Measurements from ENCODE around the gene NPEPL1.
"Not testable (repeated sequence)": the region's sequence is repeated elsewhere in the genome, so short reads cannot be mapped to it uniquely, and the experiment has no call there.

NPEPL1 gene, protein sequence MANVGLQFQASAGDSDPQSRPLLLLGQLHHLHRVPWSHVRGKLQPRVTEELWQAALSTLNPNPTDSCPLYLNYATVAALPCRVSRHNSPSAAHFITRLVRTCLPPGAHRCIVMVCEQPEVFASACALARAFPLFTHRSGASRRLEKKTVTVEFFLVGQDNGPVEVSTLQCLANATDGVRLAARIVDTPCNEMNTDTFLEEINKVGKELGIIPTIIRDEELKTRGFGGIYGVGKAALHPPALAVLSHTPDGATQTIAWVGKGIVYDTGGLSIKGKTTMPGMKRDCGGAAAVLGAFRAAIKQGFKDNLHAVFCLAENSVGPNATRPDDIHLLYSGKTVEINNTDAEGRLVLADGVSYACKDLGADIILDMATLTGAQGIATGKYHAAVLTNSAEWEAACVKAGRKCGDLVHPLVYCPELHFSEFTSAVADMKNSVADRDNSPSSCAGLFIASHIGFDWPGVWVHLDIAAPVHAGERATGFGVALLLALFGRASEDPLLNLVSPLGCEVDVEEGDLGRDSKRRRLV

DNA sequence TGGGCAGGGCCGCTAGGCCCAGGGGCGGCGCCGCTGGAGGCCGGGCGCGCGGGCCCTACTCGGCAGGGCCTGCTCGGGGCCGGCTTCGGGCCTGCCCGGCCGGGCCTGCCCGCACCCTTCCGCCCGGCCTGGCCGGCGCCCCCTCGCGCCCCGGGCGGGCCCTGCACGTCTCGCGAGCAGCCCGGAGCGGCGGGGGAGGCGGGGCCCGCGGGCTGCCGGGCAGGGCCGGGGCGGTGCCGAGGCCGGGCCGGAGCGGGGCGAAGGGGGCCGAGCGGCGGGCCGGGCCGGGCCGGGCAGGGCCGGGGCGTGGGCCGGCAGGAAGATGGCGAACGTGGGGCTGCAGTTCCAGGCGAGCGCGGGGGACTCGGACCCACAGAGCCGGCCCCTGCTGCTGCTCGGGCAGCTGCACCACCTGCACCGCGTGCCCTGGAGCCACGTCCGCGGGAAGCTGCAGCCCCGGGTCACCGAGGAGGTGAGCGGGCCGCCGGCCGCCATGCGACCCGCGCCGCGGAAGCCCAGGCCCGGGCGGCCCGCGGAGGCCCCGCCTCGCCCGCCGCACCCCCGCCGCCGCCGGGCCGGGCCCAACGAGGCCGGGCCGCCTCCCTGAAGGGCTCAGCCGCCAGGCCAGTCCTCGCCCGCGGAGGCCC is at the start of gene NPEPL1:
TSS of gene NPEPL1 (plus strand) at position 222 of the 647 bp plus-strand sequence. CDS start at position 323, 101 bp downstream.
- no peak for DNase-seq

DNA sequence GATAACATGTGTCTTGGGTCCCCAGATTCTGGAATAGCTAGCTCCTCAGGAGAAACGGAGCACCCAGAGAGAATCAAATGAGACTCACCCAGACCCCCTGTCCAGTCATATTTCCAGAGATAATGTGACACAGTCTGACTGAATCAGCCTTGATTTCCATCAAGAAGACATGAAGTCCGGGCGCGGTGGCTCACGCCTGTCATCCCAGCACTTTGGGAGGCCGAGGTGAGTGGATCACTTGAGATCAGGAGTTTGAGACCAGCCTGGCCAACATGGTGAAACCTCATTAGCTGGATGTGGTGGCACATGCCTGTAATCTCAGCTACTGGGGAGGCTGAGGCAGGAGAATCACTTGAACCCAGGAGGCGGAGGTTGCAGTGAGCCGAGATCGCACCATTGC is 49.7 kb upstream of the NPEPL1 start:
- DNase-seq = not testable (repeated sequence)

DNA sequence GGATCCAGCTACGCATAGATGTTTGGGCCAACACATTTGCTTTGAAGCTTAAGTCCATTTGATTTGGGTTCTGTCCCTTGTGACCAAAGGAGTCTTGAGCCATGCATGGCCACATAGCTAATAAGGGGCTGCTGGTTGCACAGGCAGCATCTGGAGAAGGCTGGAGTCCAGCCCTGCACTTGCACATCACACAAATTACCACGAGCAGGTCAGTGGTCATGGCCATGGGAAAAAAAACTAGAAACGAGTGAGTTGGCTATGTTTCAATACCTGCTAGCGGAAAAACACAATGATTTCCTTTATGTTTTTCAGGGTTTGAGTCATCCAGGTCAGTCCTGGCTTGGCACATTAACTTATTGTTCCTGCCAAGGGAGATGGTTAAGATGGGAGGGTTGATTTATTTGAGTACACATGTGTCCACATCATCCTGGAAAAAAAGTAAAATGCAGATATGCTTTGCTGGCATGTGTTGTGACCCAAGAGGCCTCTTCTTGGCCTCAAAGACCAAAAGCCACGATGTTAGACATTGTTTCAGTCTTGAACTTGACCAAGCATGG is 47.1 kb upstream of the NPEPL1 start:
- DNase-seq = no peak

DNA sequence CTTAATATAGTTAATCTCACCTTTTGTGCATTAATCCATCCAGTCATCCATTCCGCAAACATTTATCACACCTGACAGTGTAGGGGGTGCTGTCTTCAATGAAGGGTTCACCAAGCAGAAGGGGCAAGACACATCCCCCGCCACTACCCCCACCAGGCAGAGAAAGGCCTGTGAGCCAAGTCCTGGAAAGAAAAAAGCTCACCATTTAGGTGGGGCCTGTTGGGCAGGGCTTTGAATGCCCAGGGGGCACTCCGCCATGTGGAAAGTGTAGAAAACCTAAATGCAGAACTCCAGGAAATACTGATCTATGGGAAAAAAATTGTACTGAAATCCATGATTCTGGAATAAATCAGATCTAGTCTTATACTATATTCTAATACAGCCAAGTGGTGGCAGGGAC is 46.3 kb upstream of the NPEPL1 start:
- DNase-seq = no peak

DNA sequence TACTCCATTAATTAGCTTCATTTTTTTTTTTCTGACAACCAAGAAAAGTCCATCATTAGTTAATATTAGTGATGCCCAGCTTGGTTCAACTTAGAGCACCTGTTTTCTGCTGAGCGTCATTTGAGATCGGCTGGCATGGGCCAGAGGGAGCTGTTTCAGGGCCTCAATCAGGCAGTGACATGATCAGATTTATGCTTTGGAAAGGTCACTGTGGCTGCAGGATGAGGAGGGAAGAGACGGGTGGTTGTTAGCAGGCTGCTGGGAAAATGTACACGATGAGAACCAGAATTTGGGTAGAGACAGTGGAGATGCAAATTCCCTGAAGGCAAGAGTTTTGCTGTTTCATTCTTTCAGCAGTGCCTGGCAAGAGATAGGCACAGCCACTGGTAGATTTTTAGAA is 45.9 kb upstream of the NPEPL1 start:
- no peak for DNase-seq

DNA sequence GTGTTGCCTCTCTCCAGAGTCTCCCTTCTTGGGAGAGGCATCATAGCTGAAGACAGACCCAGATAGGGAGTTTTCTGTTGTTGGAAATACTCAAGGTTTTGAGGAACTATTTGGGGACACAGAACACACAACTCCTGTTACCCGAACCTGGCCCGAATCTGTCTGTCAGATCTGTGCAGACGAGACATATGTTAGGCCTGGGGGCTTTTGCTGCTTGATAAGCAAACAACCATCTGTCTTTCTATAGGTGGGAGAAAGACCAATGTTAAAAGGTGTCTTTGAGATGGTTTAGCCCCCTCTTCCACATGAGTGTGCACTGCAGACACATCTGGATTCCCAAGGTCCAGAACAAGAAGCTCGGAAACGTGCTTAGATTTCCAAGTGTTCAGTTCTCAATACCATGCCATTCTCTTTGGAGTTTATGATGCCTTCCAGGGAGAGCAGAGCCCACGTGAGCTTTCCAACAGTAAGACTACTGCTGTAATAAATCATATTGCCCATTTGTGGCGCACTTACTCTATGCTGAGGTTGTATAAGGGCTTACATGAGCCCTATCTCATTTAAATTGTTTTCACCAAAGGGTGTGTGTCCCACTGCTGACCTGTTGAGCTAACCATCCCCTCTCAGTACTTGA is 45.3 kb upstream of the NPEPL1 start:
- DNase-seq = no peak

DNA sequence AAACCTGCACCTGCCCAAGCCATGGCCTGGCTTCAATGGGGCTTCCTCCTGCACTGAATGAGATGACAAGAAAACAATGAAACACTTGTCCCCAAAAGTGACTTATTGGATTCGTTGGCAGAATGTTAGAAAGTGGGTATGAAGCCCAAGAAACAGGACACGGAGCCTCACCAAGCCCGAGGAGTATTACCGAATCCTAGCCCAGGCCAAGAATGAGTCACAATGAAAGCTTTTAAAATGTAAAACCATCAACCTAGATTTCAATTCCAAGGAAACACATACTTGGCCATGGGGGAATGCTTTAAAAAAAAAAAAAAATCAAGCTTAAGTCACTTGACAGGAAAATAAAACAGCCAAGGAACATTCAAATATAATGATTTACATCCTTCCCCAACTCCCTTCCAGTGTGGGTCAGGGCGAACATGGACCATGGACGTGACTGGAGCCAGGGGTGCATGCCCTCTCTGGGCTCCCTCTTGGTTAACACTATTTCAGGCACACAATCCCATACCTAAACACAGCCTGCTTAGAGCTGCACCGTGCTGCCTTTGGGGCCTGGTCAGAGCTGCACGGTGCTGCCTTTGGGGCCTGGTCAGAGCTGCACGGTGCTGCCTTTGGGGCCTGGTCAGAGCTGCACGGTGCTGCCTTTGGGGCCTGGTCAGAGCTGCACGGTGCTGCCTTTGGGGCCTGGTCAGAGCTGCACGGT is 44.7 kb upstream of the NPEPL1 start:
- DNase-seq = no peak

DNA sequence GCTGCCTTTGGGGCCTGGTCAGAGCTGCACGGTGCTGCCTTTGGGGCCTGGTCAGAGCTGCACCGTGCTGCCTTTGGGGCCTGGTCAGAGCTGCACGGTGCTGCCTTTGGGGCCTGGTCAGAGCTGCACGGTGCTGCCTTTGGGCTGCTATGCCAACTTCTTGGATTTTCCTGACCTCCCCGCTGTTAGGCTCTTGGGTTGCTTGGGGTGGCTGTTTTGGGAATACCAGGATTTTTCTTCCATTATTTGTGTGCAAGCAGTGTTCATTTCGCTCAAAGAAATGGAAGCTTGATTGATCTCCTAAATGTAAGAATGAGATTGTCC is 44.1 kb upstream of the NPEPL1 start:
- not testable (repeated sequence) for DNase-seq

DNA sequence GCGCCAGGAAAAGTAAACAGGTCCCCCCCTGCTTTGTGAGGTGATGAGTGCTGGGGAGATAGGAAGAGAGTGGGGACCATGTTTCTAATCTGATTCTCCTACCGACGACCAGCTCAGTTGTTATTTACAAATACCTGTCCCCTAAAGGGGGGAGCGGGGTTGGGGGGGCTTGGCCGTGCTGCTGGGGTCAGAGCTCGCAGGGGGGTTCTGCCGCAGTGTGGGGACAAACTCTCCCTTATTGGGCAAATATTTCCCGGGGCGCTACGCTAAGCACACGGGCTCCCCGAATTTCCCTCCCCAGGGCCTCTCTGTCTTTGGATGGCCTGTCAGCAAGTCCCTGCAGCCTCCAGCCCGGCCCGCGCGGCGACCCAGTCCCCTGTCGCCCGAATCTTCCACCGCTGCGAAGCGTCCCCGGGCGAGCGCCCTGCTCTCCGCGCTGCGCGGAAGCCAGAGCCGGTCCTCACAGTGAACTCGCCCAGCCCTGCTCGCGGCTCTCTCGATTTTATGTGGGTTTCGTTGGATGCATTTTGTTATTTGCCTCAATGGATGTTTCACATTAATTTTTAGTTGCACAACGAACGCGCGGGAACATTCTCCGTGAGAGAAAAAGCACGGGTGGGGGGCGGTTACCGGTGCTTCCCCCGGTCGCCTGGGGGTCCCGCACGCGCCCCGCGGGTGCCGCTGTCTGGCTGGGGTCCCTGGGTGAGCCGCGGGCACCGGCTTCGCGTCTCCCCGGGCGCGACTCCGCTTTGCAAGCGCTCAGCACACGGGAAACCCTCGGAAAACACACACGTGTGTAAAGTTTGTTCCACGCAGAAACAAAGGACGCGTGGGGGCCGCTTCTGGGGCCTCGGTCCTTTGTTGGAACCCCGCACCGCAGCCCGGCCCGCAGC is 43.1 kb upstream of the NPEPL1 start:
- DNase-seq = no peak

DNA sequence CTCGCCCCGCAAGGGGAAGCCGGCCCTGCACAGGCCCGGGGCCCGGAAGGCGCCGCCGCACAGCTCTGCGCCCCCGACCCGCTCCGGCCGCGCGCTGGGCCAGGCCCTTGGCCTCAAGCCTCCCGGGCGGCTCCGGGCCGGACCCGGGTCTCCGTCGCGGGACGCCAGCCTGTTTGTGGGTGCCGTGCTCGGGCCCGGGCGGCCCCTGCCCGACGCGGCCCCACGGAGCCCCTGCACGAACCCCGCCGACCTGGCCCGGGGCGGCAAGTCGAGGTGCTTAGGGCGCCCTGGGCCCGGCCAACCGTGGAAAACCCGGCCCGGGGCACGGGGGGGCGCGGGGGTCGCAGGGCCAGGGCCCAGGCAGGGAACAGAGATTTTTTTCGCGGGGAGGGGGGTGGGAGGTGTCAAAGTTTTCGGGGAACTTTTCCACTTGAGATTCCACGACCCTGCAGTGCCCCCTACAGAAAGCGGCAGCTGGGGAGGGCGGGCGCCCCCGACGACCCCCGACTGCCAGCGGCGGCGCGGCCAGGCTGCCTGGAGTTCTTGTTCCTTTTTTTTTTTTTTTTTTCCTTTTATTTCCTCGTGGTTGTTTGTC is 42.3 kb upstream of the NPEPL1 start:
- no peak for DNase-seq

DNA sequence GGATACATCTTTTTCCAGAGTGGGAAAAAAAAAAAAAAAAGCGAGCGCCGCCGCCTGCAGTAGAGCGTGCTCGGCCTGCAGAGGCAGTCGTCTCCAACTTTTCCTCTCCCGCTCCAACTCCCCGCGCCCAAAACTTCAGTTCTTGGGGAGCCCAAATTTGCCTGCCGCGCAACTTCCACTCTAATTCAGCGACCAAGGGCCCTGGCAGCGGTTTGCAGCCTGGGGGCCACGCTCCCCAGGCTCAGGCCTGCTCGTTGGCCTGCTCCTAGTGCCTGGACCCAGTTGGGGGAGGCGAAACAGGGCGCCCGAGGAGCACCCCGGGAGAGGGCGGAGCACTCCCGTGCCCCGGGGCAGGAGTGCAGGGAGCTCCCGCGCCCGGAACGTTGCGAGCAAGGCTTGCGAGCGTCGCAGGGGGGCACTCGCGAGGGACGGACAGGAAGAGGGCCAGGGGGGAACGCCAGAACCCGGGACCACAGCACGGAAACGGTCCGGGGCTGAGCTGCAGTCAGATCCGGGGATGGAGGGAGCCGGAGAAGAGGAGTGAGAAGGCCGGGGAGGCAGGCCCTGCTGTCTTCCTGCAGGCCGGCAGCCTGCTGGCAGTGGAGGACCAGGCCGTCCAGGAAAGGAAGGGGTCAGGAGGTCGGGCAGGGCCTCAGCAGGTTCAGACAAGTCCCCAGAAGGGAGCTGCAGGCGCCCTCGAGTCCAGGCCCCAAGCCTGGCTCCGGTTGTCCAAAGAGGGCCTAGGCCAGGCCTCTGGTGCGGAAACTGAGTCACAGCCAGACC is 41.6 kb upstream of the NPEPL1 start, which contains the start of gene STX16:
TSS of gene STX16 (plus strand) at position 508 of the 783 bp plus-strand sequence. CDS start 724 bp downstream, outside the sequence.
- DNase-seq = peak; percentile 37

DNA sequence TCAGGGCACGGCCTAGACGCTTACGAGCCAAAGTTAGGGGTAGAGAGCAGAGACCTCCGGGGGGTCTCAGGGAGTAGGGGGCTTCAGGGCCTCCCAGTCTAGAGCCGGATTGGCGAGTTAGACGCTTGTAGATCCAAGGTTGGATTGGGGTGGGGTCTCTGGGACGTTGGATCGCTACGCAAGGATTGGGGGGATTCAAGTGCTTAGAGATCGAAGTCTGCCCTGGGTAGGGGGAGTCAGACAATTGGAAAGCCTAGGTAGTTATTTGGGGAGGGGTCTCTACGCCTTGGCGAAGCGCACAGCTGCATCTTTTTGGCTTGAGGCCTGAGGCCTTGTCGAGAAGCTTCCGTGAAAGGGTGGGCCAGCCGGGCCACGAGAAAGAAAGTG is 41.0 kb upstream of the NPEPL1 start:
- no peak for DNase-seq

DNA sequence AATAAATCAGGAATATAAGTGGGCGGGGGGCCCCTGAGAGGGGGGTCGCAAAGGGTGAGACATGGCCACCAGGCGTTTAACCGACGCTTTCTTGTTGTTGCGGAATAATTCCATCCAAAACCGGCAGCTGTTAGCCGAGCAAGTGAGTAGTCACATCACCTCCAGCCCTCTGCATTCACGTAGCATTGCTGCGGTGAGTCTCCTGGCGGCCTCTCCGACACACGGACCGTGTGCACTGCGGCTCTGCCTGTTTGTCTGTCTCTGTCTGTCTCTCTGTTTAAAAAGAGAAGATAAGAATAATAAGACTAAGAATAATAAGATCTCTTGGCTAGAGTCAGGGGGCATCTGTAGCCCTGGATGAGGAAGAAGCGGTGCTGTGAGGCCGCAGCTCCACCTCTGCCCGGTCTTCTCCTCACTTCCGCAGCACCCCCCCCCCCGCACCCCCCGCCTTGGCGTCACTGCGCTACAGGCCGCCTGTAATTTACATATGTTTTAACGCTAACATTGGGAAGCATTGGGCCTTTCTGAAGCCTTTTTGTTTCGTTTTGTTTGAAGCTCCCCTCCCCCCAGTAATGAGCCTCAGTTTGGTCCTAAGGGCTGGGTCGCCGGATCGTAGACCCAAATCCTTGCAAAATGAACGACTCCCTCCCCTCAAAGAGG is 40.5 kb upstream of the NPEPL1 start:
- no peak for DNase-seq

DNA sequence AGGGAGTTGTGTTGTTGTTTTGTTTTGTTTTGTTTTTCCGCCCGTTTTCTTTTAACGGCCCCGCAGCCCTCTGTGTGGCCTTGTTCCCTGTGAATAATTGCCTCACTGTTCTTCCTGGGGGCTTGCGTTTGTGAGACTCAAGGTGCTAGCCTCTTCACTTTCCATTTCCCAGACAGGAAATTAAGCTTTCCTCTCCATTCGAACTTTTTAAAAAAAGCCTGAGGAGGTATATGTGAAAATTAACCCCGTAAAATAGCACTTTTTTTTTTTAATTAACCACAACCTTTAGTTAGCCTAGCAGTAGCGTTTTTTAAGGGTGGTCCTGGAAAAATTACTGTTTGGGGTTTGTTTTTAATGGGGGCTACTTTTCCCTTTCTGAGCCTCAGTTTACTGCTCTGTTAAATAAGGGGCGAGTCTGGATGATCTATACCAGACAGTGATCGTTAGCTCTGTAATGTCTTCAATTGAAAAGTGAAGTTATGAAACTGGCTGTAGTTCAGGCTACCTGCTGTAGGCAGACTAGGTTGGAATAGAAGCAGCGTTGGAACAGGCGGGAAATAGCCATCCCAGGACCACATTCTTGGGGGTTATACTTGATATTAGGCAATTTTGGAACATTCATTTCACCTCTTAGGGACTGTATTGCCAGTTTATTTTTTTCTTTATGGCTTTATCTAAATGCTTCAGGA is 39.9 kb upstream of the NPEPL1 start:
- no peak for DNase-seq

DNA sequence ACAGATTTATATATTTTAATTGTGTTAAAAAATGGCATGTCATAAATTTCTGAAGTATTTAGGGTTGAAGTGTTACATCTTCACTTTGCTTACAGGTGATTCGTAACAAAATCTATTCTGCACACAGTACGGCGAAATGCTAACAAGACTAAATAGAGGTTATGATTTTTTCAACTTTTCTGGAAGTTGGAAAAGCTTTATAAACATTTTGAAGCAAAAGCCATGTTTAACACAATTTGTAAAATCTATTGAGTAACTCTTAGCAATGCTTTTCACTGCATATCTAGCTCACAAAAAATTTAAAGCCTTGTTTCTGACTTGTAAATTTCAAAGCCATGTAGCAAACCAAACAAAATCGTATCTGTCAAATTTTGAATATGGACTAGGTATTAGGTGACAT is 38.3 kb upstream of the NPEPL1 start:
- DNase-seq = no peak

DNA sequence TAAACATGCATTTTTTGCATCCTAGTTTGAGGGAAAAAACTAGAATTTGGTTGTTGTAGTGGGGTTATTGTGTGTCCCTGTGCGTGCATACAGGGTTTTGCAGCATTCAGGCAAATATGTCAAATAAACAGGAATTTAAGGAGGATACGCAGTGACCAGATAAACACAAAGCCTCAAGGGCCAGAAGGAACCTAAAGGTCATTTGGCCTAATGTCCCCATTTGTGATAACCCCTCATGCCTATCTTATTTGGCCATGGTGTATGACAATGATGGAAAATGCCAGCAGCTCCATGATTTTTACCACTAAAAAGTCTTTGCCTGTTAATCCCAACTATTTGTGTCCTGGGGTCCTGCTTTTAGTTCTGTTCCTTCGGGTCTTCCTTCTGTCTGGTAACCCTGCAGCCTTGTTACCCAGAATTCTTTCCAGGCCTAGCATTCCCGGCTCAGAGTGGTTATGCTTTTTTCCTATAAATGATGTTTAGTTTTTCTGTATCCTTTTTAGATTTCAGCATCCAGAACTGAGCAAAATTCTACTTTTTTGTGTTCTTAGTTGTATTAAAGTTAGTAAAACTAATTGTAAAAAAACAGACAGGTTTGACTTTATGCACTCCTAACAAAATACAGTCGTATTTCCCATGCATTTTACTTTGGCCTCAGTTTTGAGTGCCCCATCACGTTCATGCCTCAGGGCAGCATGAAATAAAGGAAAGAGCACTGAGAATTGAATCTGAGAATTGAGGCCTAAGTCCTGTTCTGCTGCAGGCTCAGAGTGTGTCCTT is 37.1 kb upstream of the NPEPL1 start:
- DNase-seq = no peak

DNA sequence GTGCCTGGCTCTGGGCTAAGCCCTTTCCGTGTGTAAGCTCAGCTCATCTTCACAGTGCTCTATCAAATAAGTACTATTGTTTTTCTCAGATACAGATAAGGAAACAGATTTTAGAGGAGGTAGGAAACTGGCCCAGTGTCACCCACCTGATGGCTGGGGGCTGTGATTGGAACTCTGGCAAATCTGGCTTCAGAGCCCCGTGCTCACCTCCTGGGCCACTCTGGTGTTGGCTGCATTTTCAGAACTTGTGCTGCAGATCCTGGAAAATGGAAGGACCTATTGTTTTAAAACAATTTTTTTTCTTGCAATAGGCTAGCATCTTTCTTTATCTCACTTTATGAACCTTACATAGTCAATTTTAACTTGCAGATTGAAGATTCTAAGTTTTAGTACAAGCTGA is 35.8 kb upstream of the NPEPL1 start:
- no peak for DNase-seq

DNA sequence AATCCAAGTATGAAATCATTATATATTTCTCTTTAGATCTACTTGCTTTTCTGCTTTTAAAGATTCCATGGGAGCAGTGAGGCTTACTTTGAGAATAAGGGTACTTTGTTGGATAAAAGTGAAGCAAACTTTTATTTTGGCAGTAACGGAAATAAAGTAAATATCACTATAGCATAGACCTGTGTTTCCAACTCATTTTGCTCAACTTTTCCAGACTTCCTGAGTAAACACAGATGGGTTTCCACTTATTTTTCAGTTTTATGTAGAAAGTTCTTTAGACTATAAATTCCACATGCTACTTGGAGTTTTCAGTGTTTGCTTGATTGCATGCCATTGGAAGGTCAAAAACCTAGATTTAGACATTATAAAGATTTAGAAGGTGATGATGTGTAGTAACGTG is 35.3 kb upstream of the NPEPL1 start:
- DNase-seq = no peak

DNA sequence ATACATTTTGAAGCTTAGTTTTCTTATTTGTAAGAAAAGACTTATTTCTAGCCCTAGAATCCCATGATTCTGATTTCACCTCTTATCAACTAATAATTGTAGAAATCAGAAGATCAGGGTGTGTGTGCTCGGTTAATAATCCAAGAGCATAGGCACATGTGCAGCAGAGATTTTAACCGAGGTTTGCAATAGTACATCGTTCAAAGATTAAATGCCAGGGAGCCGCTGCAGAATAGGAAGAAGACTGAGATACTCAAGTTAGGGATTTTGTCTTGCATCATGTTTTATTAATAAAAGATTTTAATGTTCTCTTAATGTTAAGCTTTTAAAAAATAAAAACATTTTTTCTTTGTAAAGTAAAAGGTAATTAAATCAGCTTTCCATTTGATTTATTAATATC is 34.6 kb upstream of the NPEPL1 start:
- DNase-seq = no peak

Measured in NCI-H2081 treated with DMSO at 0.1 percent for 48 hours (cell line).